ENCODE results near the gene HTR1B. TPM values are rescaled to one million over a fixed set of nuclear protein-coding genes. Genes with fewer than 3 reads are reported as not detected.

The HTR1B gene
- total and polyA plus RNA-seq, 2 donors from 2014 or later = 0.26 to 1.9 TPM

DNA sequence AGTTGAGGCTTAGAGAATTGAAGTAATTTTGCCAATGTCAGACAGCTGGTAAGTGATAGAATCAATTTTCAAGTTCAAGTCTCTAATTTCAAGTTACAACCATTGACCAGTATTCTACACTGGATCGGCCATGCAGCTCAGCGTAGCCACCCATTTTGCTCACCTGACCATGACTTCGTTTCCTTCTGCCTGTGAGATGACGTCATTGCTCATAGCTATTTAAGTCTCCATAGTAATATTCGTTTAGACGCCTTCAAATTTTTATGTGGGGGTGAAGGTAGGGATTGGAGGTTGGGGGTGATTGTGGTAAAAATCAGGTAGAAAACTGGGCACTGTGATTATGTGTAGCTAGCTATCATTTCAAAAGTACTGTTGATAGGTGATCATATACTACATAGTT lies 5.6 kb upstream of the HTR1B start:
- no peak for FAIRE-seq

GRCh38 chr6:77466451-77467437 lies 3.5 kb upstream of the HTR1B start:
- peaks cover 0 to 15% (median 6%) of the 10 kb centered on the region in 3 donors for H3K4me1 ChIP-seq (ENCODE audit: control insufficient read depth in 2 of 3, insufficient read depth in 2 of 3, low read depth in 1 of 3, low read length in 3 of 3)
- intact Hi-C loops (cut with DNase I) = no loop called here
- FAIRE-seq (no peak), DNase-seq (peak in 4 of 5 donors; percentile 18 to 45 (median 36))
- no peak overlapping the region for H3K27ac ChIP-seq (ENCODE audit: low read depth in 2 of 2, low read length in 2 of 2)
- no peaks in the 10 kb centered on the region for H3K9me3 ChIP-seq (ENCODE audit: control insufficient read depth in 2 of 3, insufficient read depth in 1 of 3, low read length in 3 of 3)
- H3K9ac ChIP-seq (ENCODE audit: low read length in 3 of 3) = peak overlapping the region in 2 of 3 donors; percentile 50 to 60
- H3K36me3 ChIP-seq (ENCODE audit: control insufficient read depth in 2 of 3, insufficient read depth in 3 of 3, low read length in 3 of 3) = no peaks in the 10 kb centered on the region
- H3K4me3 ChIP-seq (ENCODE audit: low read length in 3 of 3) = peak overlapping the region; percentile 72 to 86 (median 75)
- TF ChIP-seq, protein P1, sequence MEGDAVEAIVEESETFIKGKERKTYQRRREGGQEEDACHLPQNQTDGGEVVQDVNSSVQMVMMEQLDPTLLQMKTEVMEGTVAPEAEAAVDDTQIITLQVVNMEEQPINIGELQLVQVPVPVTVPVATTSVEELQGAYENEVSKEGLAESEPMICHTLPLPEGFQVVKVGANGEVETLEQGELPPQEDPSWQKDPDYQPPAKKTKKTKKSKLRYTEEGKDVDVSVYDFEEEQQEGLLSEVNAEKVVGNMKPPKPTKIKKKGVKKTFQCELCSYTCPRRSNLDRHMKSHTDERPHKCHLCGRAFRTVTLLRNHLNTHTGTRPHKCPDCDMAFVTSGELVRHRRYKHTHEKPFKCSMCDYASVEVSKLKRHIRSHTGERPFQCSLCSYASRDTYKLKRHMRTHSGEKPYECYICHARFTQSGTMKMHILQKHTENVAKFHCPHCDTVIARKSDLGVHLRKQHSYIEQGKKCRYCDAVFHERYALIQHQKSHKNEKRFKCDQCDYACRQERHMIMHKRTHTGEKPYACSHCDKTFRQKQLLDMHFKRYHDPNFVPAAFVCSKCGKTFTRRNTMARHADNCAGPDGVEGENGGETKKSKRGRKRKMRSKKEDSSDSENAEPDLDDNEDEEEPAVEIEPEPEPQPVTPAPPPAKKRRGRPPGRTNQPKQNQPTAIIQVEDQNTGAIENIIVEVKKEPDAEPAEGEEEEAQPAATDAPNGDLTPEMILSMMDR (IDR thresholded peaks at IDR 0.05; ENCODE audit: borderline replicate concordance, extremely low read depth, insufficient read depth) = no peak
- peaks cover 39% of the 10 kb centered on the region for H3K27me3 ChIP-seq (ENCODE audit: control insufficient read depth, insufficient read depth, low read length)

More for the DNA sequence above, 5.6 kb upstream of the HTR1B start:
- no peaks in the 10 kb centered on the region for H3K36me3 ChIP-seq (ENCODE audit: control insufficient read depth in 2 of 3, insufficient read depth in 3 of 3, low read length in 3 of 3)
- no peak overlapping the region for H3K27ac ChIP-seq (ENCODE audit: low read depth in 2 of 2, low read length in 2 of 2)
- no peak overlapping the region for H3K4me3 ChIP-seq (ENCODE audit: low read length in 3 of 3)
- H3K4me1 ChIP-seq (ENCODE audit: control insufficient read depth in 2 of 3, insufficient read depth in 2 of 3, low read depth in 1 of 3, low read length in 3 of 3) = peaks cover 0 to 2% (median 0%) of the 10 kb centered on the region in 3 donors
- peaks cover 22% of the 10 kb centered on the region for H3K27me3 ChIP-seq (ENCODE audit: control insufficient read depth, insufficient read depth, low read length)
- H3K9me3 ChIP-seq (ENCODE audit: control insufficient read depth in 2 of 3, insufficient read depth in 1 of 3, low read length in 3 of 3) = no peaks in the 10 kb centered on the region
- intact Hi-C loops (cut with DNase I) = no loop called here
- DNase-seq = no peak
- no peak overlapping the region for H3K9ac ChIP-seq (ENCODE audit: low read length in 3 of 3)
- TF ChIP-seq, protein P1 (IDR thresholded peaks at IDR 0.05; ENCODE audit: borderline replicate concordance, extremely low read depth, insufficient read depth) = no peak

- Histone ChIP-seq H3K36me3 (ENCODE audit: control insufficient read depth in 2 of 3, insufficient read depth in 3 of 3, low read length in 3 of 3) (no peaks in the 10 kb centered on the region), H3K27me3 (ENCODE audit: control insufficient read depth, insufficient read depth, low read length) (peaks cover 41% of the 10 kb centered on the region), H3K9me3 (ENCODE audit: control insufficient read depth in 2 of 3, insufficient read depth in 1 of 3, low read length in 3 of 3) (no peaks in the 10 kb centered on the region), H3K9ac (ENCODE audit: low read length in 3 of 3) (peak overlapping the region in 2 of 3 donors; percentile 50 to 60), H3K4me1 (ENCODE audit: control insufficient read depth in 2 of 3, insufficient read depth in 2 of 3, low read depth in 1 of 3, low read length in 3 of 3) (peaks cover 0 to 15% (median 6%) of the 10 kb centered on the region in 3 donors), H3K4me3 (ENCODE audit: low read length in 3 of 3) (peak overlapping the region; percentile 72 to 86 (median 75)), H3K27ac (ENCODE audit: low read depth in 2 of 2, low read length in 2 of 2) (no peak overlapping the region)
- DNase-seq (peak; percentile 47 to 85 (median 65)), FAIRE-seq (no peak)
- intact Hi-C loops (cut with DNase I) = no loop called here
- TF ChIP-seq, protein P1 (IDR thresholded peaks at IDR 0.05; ENCODE audit: borderline replicate concordance, extremely low read depth, insufficient read depth) = peak; percentile 45
Observed at GRCh38 chr6:77466055-77466450, 2.8 kb upstream of the HTR1B start.

All from kidney (tissue), 14 donors.